Thymus (tissue), 11 donors: Measurements from ENCODE around the gene DTX3L. TPM values are rescaled to one million over a fixed set of nuclear protein-coding genes. Genes with fewer than 3 reads are reported as not detected.

Experiments used
- DNase-seq, 9 donors: peaks; one replicate each; pipeline ENCODE4 v3.0.0-alpha.2; 2013; ENCODE audit warnings: low spot score in 9 of 9, low read depth in 6 of 9, missing footprints in 1 of 9
- H3K27ac ChIP-seq, 2 donors: one replicate each; pipeline ENCODE4 v1.5.1; 2013; ENCODE audit warnings: control low read depth in 1 of 2, low read depth in 1 of 2, low read length in 1 of 2, mild to moderate bottlenecking in 1 of 2, moderate library complexity in 1 of 2
- H3K27me3 ChIP-seq, 2 donors: one replicate each; pipeline ENCODE4 v1.5.1; 2013; ENCODE audit warnings: low read length in 1 of 2; ENCODE audit not compliant: control insufficient read depth in 2 of 2, insufficient read depth in 1 of 2
- H3K36me3 ChIP-seq, 2 donors: one replicate each; pipeline ENCODE4 v1.5.1; 2013; ENCODE audit warnings: low read length in 1 of 2, mild to moderate bottlenecking in 1 of 2, moderate library complexity in 1 of 2; ENCODE audit not compliant: control insufficient read depth in 2 of 2, insufficient read depth in 2 of 2
- H3K4me1 ChIP-seq, 2 donors: one replicate each; pipeline ENCODE4 v1.5.1; 2013; ENCODE audit warnings: low read length in 2 of 2; ENCODE audit not compliant: control insufficient read depth in 2 of 2, insufficient read depth in 2 of 2
- H3K4me3 ChIP-seq, 2 donors: one replicate each; pipeline ENCODE4 v1.5.1; 2013; ENCODE audit warnings: low read length in 2 of 2, control low read depth in 1 of 2, mild to moderate bottlenecking in 1 of 2
- H3K9me3 ChIP-seq, 2 donors: one replicate each; pipeline ENCODE4 v1.5.1; 2013; ENCODE audit warnings: low read length in 1 of 2, mild to moderate bottlenecking in 1 of 2; ENCODE audit not compliant: control insufficient read depth in 2 of 2, insufficient read depth in 1 of 2
- WGBS: extraction: QIAGEN DNeasy Blood & Tissue Kit; methylation state at CpG from one replicate; pipeline ENCODE4 v1.1.7; 2013; 5-methylcytosine and 5-hydroxymethylcytosine counted together
- polyA plus RNA-seq: library from polyadenylated mRNA; stranded (reverse); fragments of 200-250 nt; gene quantifications from one replicate; pipeline ENCODE4 v1.2.3, GENCODE V29; 2013
- total RNA-seq: library from RNA; stranded (reverse); fragments of 120-200 nt; gene quantifications from one replicate; pipeline ENCODE4 v1.2.4, GENCODE V29; 2013
- donor health status: healthy.

Gene DTX3L
- total and polyA plus RNA-seq, 2 donors = 19.6 to 23.0 TPM

GRCh38 chr3:122586773-122587485 is 22.8 kb downstream of the DTX3L start:
- Histone ChIP-seq H3K27me3 (no peaks in the 10 kb centered on the region), H3K4me3 (no peak overlapping the region), H3K36me3 (no peaks in the 10 kb centered on the region), H3K9me3 (peaks cover 0 to 9% of the 10 kb centered on the region in 2 donors), H3K27ac (no peak overlapping the region), H3K4me1 (no peaks in the 10 kb centered on the region)
- DNase-seq = no peak

- no peak for DNase-seq
- H3K4me1 ChIP-seq = no peaks in the 10 kb centered on the region
- WGBS = 50% methylated on average over 2 of the region's 2 CpGs
- no peaks in the 10 kb centered on the region for H3K27me3 ChIP-seq
- H3K9me3 ChIP-seq = peaks cover 0 to 5% of the 10 kb centered on the region in 2 donors
- no peak overlapping the region for H3K27ac ChIP-seq
- no peaks in the 10 kb centered on the region for H3K36me3 ChIP-seq
- no peak overlapping the region for H3K4me3 ChIP-seq
Observed at GRCh38 chr3:122587572-122587971, 23.4 kb downstream of the DTX3L start.

- WGBS = 66% methylated on average over 5 of the region's 5 CpGs
Observed at GRCh38 chr3:122589297-122589696, 25.2 kb downstream of the DTX3L start.

GRCh38 chr3:122590610-122591009 is 26.5 kb downstream of the DTX3L start:
- Histone ChIP-seq H3K27ac (no peak overlapping the region), H3K27me3 (no peaks in the 10 kb centered on the region), H3K9me3 (no peaks in the 10 kb centered on the region), H3K36me3 (no peaks in the 10 kb centered on the region), H3K4me1 (no peaks in the 10 kb centered on the region), H3K4me3 (no peak overlapping the region)
- WGBS = 98% methylated on average over 2 of the region's 2 CpGs
- no peak for DNase-seq

More at GRCh38 chr3:122589297-122589696, 25.2 kb downstream of the DTX3L start:
- H3K36me3 ChIP-seq = no peaks in the 10 kb centered on the region
- no peaks in the 10 kb centered on the region for H3K27me3 ChIP-seq
- no peak overlapping the region for H3K27ac ChIP-seq
- no peaks in the 10 kb centered on the region for H3K9me3 ChIP-seq
- H3K4me3 ChIP-seq = no peak overlapping the region
- H3K4me1 ChIP-seq = no peaks in the 10 kb centered on the region
- DNase-seq = no peak

- no peak overlapping the region for H3K27ac ChIP-seq
- no peaks in the 10 kb centered on the region for H3K36me3 ChIP-seq
- no peaks in the 10 kb centered on the region for H3K27me3 ChIP-seq
- no peaks in the 10 kb centered on the region for H3K9me3 ChIP-seq
- no peaks in the 10 kb centered on the region for H3K4me1 ChIP-seq
- no peak for DNase-seq
- no peak overlapping the region for H3K4me3 ChIP-seq
Observed at GRCh38 chr3:122594025-122594424, 29.9 kb downstream of the DTX3L start.

GRCh38 chr3:122598151-122598550 is 34.0 kb downstream of the DTX3L start:
- H3K27me3 ChIP-seq = no peaks in the 10 kb centered on the region
- DNase-seq = no peak
- 99% methylated on average over 3 of the region's 3 CpGs for WGBS
- no peak overlapping the region for H3K4me3 ChIP-seq
- no peaks in the 10 kb centered on the region for H3K4me1 ChIP-seq
- no peaks in the 10 kb centered on the region for H3K36me3 ChIP-seq
- no peaks in the 10 kb centered on the region for H3K9me3 ChIP-seq
- H3K27ac ChIP-seq = no peak overlapping the region

GRCh38 chr3:122598556-122598955 is 34.4 kb downstream of the DTX3L start:
- DNase-seq = no peak
- Histone ChIP-seq H3K4me1 (no peaks in the 10 kb centered on the region), H3K4me3 (no peak overlapping the region), H3K9me3 (no peaks in the 10 kb centered on the region), H3K27ac (no peak overlapping the region), H3K27me3 (no peaks in the 10 kb centered on the region), H3K36me3 (no peaks in the 10 kb centered on the region)
- 74% methylated on average over 4 of the region's 4 CpGs for WGBS

GRCh38 chr3:122602011-122602710 is 38.0 kb downstream of the DTX3L start:
- WGBS = 76% methylated on average over 5 of the region's 5 CpGs
- H3K36me3 ChIP-seq = no peaks in the 10 kb centered on the region

GRCh38 chr3:122603056-122603455 is 38.9 kb downstream of the DTX3L start:
- no peaks in the 10 kb centered on the region for H3K27me3 ChIP-seq
- no peak for DNase-seq
- H3K4me3 ChIP-seq = no peak overlapping the region
- 95% methylated on average over 2 of the region's 2 CpGs for WGBS
- H3K27ac ChIP-seq = no peak overlapping the region
- no peaks in the 10 kb centered on the region for H3K36me3 ChIP-seq
- no peaks in the 10 kb centered on the region for H3K4me1 ChIP-seq
- no peaks in the 10 kb centered on the region for H3K9me3 ChIP-seq

More at GRCh38 chr3:122602011-122602710, 38.0 kb downstream of the DTX3L start:
- H3K4me1 ChIP-seq = no peaks in the 10 kb centered on the region
- H3K4me3 ChIP-seq = no peak overlapping the region
- no peaks in the 10 kb centered on the region for H3K27me3 ChIP-seq
- DNase-seq = no peak
- H3K27ac ChIP-seq = no peak overlapping the region
- H3K9me3 ChIP-seq = no peaks in the 10 kb centered on the region
